Gastroesophageal sphincter (tissue), 3 donors: ENCODE results near the gene PTCRA.

Source experiments
- EP300 ChIP-seq: sonication (generic); formaldehyde crosslinking; IDR thresholded peaks from one replicate; pipeline ENCODE4 v1.6.1; 2017; ENCODE audit warnings: antibody characterized with exemption, mild to moderate bottlenecking
- POLR2AphosphoS5 ChIP-seq: sonication (generic); formaldehyde crosslinking; IDR thresholded peaks from one replicate; pipeline ENCODE4 v1.6.1; 2017; ENCODE audit warnings: antibody characterized with exemption
- TF ChIP-seq, protein P1 (sequence below), 4 experiments: fragments of 200-600 bp in 2 of 4; fragments of 450-650 bp in 2 of 4; sonication (generic) in 1 of 4; IDR thresholded peaks; one replicate each; pipeline ENCODE4 v1.5.1; 2017 to 2019; ENCODE audit warnings: antibody characterized with exemption in 4 of 4, mild to moderate bottlenecking in 2 of 4, moderate library complexity in 2 of 4

DNA sequence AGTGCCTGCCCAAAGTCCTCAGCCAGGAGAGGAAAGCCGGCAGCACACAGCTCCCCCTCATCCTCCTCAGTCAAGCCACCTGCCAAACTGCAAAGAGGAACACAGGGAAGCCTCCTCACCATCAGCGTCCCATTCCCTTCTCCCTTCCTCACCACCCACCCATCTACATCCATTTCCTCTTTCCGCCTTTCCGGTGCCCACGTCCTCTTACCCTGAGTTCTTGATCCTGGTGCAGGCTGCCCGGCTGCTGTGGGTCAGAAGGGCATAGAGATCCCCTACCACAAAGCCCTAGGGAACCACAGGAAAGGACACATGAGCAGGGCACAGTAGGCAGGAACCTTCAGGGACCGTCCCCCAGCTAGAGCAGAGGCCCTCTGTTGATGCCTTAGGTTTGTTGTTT lies 50.7 kb downstream of the PTCRA start:
- TF ChIP-seq, protein P1, sequence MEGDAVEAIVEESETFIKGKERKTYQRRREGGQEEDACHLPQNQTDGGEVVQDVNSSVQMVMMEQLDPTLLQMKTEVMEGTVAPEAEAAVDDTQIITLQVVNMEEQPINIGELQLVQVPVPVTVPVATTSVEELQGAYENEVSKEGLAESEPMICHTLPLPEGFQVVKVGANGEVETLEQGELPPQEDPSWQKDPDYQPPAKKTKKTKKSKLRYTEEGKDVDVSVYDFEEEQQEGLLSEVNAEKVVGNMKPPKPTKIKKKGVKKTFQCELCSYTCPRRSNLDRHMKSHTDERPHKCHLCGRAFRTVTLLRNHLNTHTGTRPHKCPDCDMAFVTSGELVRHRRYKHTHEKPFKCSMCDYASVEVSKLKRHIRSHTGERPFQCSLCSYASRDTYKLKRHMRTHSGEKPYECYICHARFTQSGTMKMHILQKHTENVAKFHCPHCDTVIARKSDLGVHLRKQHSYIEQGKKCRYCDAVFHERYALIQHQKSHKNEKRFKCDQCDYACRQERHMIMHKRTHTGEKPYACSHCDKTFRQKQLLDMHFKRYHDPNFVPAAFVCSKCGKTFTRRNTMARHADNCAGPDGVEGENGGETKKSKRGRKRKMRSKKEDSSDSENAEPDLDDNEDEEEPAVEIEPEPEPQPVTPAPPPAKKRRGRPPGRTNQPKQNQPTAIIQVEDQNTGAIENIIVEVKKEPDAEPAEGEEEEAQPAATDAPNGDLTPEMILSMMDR (IDR thresholded peaks at IDR 0.05) = no peak
- TF ChIP-seq POLR2AphosphoS5 (no peak), EP300 (no peak)
